ACC112 (cell line): ENCODE measurements around the gene ZNF277.

Experiments
- H2AFZ ChIP-seq: fragments of 200-600 bp; sonication (generic); one replicate; pipeline ENCODE4 v1.6.0; 2017; ENCODE audit warnings: antibody characterized with exemption, low read length; ENCODE audit not compliant: unreplicated experiment
- H3K27ac ChIP-seq: fragments of 200-600 bp; sonication (generic); 2 replicates; pipeline ENCODE4 v1.5.1; 2014; ENCODE audit warnings: low read depth, mild to moderate bottlenecking, antibody characterized with exemption, low read length, moderate library complexity
- H3K27me3 ChIP-seq: fragments of 200-600 bp; sonication (generic); 2 replicates; pipeline ENCODE4 v1.6.1; 2014; ENCODE audit warnings: mild to moderate bottlenecking, antibody characterized with exemption, low read length, moderate library complexity, mixed read lengths; ENCODE audit not compliant: insufficient read depth
- H3K36me3 ChIP-seq: fragments of 200-600 bp; sonication (generic); 2 replicates; pipeline ENCODE4 v1.6.1; 2016; ENCODE audit warnings: mild to moderate bottlenecking, antibody characterized with exemption, low read length, moderate library complexity, mixed read lengths; ENCODE audit not compliant: insufficient read depth
- H3K4me1 ChIP-seq: fragments of 200-600 bp; sonication (generic); one replicate; pipeline ENCODE4 v1.6.1; 2016; ENCODE audit warnings: low read length, mixed read lengths; ENCODE audit not compliant: insufficient read depth, unreplicated experiment, control insufficient read depth
- H3K4me3 ChIP-seq: fragments of 200-600 bp; sonication (generic); 2 replicates; pipeline ENCODE4 v1.5.1; 2014; ENCODE audit warnings: mild to moderate bottlenecking, low read depth, low read length
- H3K79me2 ChIP-seq: fragments of 200-600 bp; sonication (generic); one replicate; pipeline ENCODE4 v1.6.0; 2016; ENCODE audit warnings: low read length; ENCODE audit not compliant: control insufficient read depth, unreplicated experiment, insufficient read depth

The ZNF277 gene

DNA sequence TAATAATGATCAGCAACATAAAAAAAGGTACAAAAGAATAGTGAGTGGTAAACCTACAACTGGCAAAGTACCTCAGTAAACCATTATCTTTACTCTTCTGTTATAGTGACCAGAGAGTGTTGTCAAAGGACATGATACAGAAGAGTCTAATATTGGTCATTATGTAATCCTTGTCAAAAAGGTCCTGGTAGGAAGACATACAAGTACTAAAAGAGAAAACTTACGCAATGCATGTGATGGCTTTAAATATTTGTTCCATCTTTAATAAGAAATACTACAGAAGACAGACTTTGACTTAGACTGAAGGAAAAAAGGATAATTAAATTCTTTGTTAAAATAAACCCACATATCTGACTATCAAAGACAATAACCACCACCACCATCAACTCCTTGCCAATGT, 6.8 kb upstream of the ZNF277 start:
- no peak overlapping the region for H2AFZ ChIP-seq
- H3K27ac ChIP-seq: peak overlapping the region; percentile 46
- no peaks in the 10 kb centered on the region for H3K27me3 ChIP-seq
- H3K36me3 ChIP-seq: no peaks in the 10 kb centered on the region
- H3K4me3 ChIP-seq: peak overlapping the region; percentile 17; the same call in 1 of the 2 replicates
- peaks cover 45% of the 10 kb centered on the region for H3K79me2 ChIP-seq
- H3K4me1 ChIP-seq: peaks cover 30% of the 10 kb centered on the region

DNA sequence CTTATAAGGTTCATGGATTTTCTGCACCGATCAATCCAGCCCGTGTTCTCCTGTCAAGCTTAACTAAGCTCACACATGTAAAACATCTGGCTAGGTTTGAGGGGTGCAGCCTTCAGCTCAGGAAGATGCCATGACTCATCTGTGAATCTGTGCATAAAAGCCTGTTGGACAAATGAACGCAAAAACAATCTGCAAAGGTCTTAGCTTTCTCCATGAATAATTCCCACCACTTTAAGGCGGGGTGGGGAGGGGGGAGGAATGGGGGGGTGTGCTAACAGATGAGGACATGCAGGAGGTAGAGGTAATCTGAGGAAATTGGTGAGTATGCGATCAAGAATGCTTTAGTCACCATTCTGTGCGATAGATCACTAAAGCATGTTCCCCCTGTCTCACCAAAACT, 5.1 kb upstream of the ZNF277 start:
- Histone ChIP-seq H3K27me3 (no peaks in the 10 kb centered on the region), H3K4me1 (peaks cover 30% of the 10 kb centered on the region), H3K27ac (no peak overlapping the region), H2AFZ (no peak overlapping the region), H3K79me2 (peaks cover 48% of the 10 kb centered on the region), H3K4me3 (no peak overlapping the region), H3K36me3 (no peaks in the 10 kb centered on the region)

DNA sequence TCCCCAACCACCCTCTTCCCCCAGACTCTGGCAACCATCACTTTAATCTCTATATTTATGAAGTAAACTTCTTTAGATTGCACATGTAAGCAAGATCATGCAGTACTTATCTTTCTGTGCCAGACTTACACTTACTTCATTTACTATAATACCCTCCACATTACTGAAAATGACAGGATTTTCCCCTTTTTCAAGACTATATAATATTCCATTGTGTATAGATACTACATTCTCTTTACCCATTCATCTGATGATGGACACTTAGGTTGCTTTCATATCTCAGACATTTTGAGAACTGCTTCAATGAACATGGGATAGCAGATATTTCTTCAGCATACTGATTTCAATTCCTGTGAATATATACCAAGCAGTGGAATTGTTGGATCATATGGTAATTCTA, 4.7 kb upstream of the ZNF277 start:
- no peak overlapping the region for H3K27ac ChIP-seq
- H3K36me3 ChIP-seq: no peaks in the 10 kb centered on the region
- peaks cover 49% of the 10 kb centered on the region for H3K79me2 ChIP-seq
- H3K4me3 ChIP-seq: no peak overlapping the region
- H3K27me3 ChIP-seq: no peaks in the 10 kb centered on the region
- H2AFZ ChIP-seq: no peak overlapping the region
- peaks cover 30% of the 10 kb centered on the region for H3K4me1 ChIP-seq

DNA sequence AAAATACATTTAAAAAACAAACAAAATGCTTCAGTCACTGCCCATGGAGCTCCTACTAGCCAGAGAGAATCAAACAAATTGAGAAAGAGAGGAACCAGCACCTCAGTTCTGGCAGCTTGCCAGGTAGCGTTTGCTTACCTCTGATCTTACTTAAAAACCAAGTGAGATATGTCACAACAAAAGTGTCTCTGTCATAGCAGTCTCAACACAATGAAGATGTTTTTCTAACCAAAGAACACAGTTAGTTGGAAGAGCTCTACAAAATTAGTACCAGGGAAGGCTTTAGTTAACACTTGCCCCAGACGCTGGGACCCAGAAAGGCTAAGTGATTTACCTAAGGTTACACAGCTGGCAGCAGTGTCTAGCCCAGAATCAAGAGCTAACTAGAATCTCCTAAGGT, 3.7 kb upstream of the ZNF277 start:
- H3K27ac ChIP-seq: no peak overlapping the region
- no peaks in the 10 kb centered on the region for H3K27me3 ChIP-seq
- no peak overlapping the region for H2AFZ ChIP-seq
- H3K36me3 ChIP-seq: no peaks in the 10 kb centered on the region
- H3K79me2 ChIP-seq: peaks cover 55% of the 10 kb centered on the region
- peaks cover 35% of the 10 kb centered on the region for H3K4me1 ChIP-seq
- no peak overlapping the region for H3K4me3 ChIP-seq

DNA sequence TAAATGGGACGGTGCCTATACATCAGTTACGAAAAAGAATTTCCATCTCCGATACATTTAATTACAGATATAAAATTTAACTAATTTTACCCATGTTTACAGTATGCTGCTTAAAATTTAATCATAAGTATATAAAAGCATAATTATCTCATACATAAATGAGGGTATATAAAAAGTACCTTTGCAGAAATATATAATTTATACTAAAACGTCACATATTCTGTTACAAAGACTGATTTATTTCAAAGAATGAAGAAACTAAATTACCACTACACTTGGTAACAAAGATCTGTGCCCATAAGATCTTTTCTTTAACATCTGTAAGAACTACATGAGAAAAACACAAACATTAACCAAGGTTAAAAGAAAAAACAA, 3.1 kb upstream of the ZNF277 start:
- Histone ChIP-seq H3K79me2 (peaks cover 51% of the 10 kb centered on the region), H3K4me3 (peak overlapping the region; percentile 97), H3K4me1 (peaks cover 36% of the 10 kb centered on the region)

DNA sequence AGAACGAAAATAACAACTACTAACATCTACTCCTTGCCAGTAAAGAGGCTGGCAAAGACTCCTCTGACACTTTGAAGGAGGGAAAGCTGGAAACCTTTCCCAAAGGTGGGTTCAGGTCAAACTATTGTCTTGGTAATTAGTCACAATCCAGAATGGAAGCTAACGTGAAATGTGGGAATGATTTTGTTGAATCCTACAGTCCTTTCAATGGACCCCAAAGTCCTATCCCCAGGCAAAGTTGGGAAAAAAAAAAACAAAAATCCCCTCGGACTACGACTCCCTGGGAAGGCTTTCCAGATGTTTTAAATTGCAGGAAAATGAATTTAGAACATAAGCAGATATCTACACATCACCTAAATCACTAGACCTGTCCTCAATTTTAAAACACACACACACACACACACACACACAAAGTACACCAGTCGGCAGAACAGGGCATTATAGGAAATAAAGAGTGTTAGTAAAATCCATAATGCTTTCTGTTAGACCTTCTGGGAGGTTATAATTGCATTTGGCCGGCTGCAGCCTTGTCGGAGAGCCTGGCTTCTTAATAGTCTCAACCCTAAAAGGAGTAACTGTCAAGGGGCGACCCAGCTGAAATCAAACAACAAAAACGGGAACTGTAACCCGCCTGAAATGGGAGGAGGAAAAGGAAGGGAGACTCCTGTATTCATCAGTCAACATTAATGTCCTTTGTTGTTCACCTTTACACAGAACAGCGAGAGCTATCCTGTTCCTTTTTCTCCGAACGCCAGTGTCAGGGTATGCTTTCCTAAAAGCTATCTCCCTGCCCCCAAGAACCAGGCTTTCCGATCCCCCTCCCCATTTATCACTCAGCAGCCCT, 1.8 kb upstream of the ZNF277 start:
- no peaks in the 10 kb centered on the region for H3K27me3 ChIP-seq
- H3K36me3 ChIP-seq: no peaks in the 10 kb centered on the region
- peak overlapping the region; percentile 3; the same call in 1 of the 2 replicates for H3K27ac ChIP-seq
- peaks cover 56% of the 10 kb centered on the region for H3K79me2 ChIP-seq
- peak overlapping the region; percentile 97 for H3K4me3 ChIP-seq
- peak overlapping the region; percentile 94 for H2AFZ ChIP-seq
- H3K4me1 ChIP-seq: peaks cover 23% of the 10 kb centered on the region

More for the DNA sequence above, 3.1 kb upstream of the ZNF277 start:
- no peak overlapping the region for H2AFZ ChIP-seq
- H3K27ac ChIP-seq: no peak overlapping the region
- H3K27me3 ChIP-seq: no peaks in the 10 kb centered on the region
- no peaks in the 10 kb centered on the region for H3K36me3 ChIP-seq

DNA sequence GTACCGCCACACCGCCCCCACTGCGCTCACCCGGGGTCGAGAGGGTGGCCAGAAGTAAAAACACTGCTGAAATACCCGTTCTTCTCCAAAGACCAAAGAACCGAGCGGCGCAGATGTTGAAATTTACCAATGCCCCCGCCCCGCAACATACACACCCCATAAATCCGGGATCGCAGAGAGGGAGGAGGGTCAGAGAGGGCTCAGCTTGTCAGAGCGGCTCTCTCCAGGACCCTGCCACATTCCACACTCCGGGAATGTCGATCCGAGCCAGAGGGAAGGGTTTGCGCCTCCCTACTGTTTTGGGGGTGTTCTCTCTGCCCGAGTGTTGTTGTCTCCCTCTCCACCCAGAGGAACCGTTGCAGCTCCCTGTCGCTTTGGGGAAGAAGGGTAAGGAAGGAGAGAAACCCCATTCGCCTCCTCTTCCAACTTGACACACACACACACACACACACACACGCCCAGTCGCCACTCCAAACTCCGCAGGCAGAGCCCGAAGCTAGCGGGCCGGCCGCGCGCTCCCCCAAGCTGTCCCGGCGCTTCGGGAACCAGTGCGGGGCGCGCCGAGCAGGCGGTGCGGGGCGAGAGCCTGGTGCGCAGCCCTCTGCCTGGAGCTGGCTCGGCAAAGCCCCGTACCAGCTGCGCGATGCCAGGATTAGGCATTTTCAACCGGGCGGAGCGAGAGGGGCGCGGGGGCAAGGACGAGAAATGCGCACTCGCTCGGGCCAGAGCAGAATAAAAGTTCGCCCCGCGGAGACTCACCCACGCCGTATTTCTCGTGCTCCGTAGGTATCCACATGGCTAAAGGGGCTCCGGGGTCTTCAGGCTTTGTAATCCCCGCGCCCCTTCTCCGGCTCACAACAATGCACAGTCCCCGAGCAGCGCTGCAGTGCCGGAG, 905 bp upstream of the ZNF277 start:
- Histone ChIP-seq H3K27me3 (no peaks in the 10 kb centered on the region), H3K79me2 (peaks cover 56% of the 10 kb centered on the region), H3K27ac (peak overlapping the region; percentile 34; the same call in 1 of the 2 replicates), H3K4me1 (peaks cover 17% of the 10 kb centered on the region), H3K4me3 (peak overlapping the region; percentile 97), H2AFZ (peak overlapping the region; percentile 94), H3K36me3 (no peaks in the 10 kb centered on the region)

DNA sequence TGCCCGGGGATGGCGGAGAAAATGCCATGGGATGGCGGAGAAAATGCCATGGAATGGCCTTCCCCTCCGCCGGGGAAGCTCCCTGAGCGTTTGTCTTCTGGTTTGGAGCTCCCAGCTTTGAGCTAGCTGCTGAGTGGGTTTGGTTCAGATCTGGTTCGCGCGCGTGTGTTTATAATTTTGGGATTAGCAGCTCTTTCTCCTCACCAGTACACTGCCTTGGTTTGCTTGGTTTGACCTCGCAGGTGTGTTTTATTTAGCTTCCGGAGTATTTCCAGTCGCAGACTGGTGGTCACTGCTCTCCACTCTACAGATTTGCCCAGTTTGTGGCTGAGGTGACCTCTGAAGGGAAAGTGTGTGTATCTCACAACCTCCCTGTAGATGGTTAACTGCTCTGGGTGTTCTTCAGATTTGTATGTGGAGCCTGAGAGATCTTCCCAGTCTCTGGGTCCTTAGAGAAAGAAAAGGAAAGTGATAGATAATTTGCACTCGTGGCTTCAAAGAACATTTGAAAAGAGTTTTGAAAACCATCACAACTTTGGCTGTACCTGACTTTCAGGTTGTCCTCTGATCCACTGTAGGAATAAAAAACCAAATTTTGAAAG, 597 bp downstream of the ZNF277 start:
- Histone ChIP-seq H3K4me1 (peaks cover 19% of the 10 kb centered on the region), H2AFZ (peak overlapping the region; percentile 99), H3K4me3 (peak overlapping the region; percentile 97), H3K79me2 (peaks cover 54% of the 10 kb centered on the region), H3K27me3 (no peaks in the 10 kb centered on the region), H3K27ac (0 out of 2 replicates have a peak overlapping the region, but pooled peaks have one; percentile 1), H3K36me3 (no peaks in the 10 kb centered on the region)

DNA sequence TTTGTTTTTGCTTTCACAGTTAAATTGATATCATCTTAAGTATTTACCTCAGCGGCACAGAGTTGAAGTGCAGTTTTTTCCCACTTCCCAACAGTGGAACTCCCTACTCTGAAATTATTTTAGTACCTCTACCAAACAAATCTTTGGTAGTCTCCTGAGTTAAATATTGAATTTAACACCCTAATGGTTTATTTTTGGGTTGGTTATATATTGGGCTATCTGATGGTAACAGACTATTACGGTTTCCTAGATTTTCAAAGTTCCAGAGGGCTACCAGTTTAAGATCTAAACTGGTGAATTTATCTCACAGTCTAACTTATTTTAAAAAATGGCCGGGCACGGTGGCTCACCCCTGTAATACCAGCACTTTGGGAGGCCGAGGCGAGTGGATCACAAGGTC, 1.3 kb downstream of the ZNF277 start:
- H3K79me2 ChIP-seq: peaks cover 52% of the 10 kb centered on the region
- H3K4me1 ChIP-seq: peaks cover 18% of the 10 kb centered on the region
- H3K27ac ChIP-seq: no peak overlapping the region
- H3K4me3 ChIP-seq: peak overlapping the region; percentile 97
- no peaks in the 10 kb centered on the region for H3K36me3 ChIP-seq
- peak overlapping the region; percentile 99 for H2AFZ ChIP-seq
- H3K27me3 ChIP-seq: no peaks in the 10 kb centered on the region

DNA sequence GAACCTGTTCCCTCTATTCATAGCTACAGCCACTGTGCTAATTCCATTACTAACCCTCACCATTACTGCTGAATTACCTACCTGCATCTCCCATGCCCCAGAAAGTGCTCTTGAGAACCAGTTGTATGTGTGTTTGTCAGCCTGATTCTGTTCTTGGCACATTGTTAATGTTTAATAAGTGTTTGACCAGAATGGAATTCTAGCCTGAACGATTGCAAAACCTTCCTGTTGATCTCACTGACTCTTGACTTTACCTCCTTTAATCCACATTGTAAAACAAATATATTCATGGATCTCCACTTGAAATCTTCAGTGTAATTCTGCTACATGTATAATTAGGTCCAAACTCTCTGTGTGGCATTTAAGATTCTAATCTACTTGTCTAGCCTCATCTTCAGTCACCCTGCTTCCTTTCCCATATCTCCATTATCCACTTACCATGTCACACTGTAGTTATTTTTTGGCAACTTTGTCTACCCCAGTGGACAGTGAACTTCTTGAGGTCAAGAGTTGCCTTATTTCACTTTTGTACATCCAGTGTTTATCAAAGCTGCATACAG, 4.9 kb downstream of the ZNF277 start:
- Histone ChIP-seq H3K4me1 (peaks cover 14% of the 10 kb centered on the region), H3K27ac (no peak overlapping the region), H3K27me3 (no peaks in the 10 kb centered on the region), H3K36me3 (no peaks in the 10 kb centered on the region), H2AFZ (no peak overlapping the region), H3K4me3 (no peak overlapping the region), H3K79me2 (peaks cover 43% of the 10 kb centered on the region)
